Spleen (tissue), 11 donors: ENCODE measurements around the gene HMX1. TPM values are rescaled to one million over a fixed set of nuclear protein-coding genes. Genes with fewer than 3 reads are reported as not detected.

Experiments used
- DNase-seq: peaks from one replicate; pipeline ENCODE4 v3.0.0-alpha.2; 2020
- H3K27ac ChIP-seq, 8 donors: fragments of 200-600 bp; sonication (generic) in 7 of 8; 1 replicate in 4 of 8; 2 replicates in 4 of 8; pipeline versions ENCODE4 v1.5.0 to v1.8.0; 2016 to 2021; ENCODE audit warnings: inconsistent platforms in 4 of 8, mild to moderate bottlenecking in 4 of 8, moderate library complexity in 1 of 8
- H3K27me3 ChIP-seq, 7 donors: fragments of 200-600 bp; sonication (generic) in 6 of 7; replicated peaks in 1 of 7; 1 replicate in 4 of 7; 2 replicates in 3 of 7; pipeline versions ENCODE4 v1.5.0 to v1.8.0; 2016 to 2021; ENCODE audit warnings: inconsistent platforms in 3 of 7, mild to moderate bottlenecking in 1 of 7
- H3K36me3 ChIP-seq, 6 donors: fragments of 200-600 bp; sonication (generic) in 5 of 6; 1 replicate in 4 of 6; 2 replicates in 2 of 6; pipeline versions ENCODE4 v1.5.0 to v1.8.0; 2016 to 2021; ENCODE audit warnings: inconsistent platforms in 2 of 6
- H3K4me1 ChIP-seq, 6 donors: fragments of 200-600 bp; sonication (generic) in 5 of 6; 1 replicate in 3 of 6; 2 replicates in 3 of 6; pipeline versions ENCODE4 v1.5.0 to v1.8.0; 2016 to 2021; ENCODE audit warnings: inconsistent platforms in 3 of 6
- H3K4me3 ChIP-seq, 8 donors: fragments of 200-600 bp; sonication (generic) in 7 of 8; 1 replicate in 4 of 8; 2 replicates in 4 of 8; pipeline versions ENCODE4 v1.5.0 to v1.8.0; 2016 to 2021; ENCODE audit warnings: inconsistent platforms in 4 of 8, mild to moderate bottlenecking in 4 of 8, moderate library complexity in 2 of 8
- H3K9me3 ChIP-seq, 8 donors: fragments of 200-600 bp; sonication (generic) in 7 of 8; 1 replicate in 4 of 8; 2 replicates in 4 of 8; pipeline versions ENCODE4 v1.5.0 to v1.8.0; 2016 to 2021; ENCODE audit warnings: inconsistent platforms in 4 of 8
- POLR2A ChIP-seq, 3 donors: fragments of 450-650 bp; IDR thresholded peaks; one replicate each; pipeline ENCODE4 v1.5.1; 2017; ENCODE audit warnings: antibody characterized with exemption in 3 of 3, mild to moderate bottlenecking in 1 of 3
- POLR2AphosphoS5 ChIP-seq, 3 donors: sonication (generic); formaldehyde crosslinking; IDR thresholded peaks; one replicate each; pipeline ENCODE4 v1.5.1; 2017; ENCODE audit warnings: antibody characterized with exemption in 3 of 3
- WGBS, 5 donors: extraction: QIAGEN DNeasy Blood & Tissue Kit in 3 of 5; methylation state at CpG; one replicate each; pipeline versions ENCODE4 v1.1.5 to v1.1.7; 2013 to 2018; 5-methylcytosine and 5-hydroxymethylcytosine counted together
- intact Hi-C: fragments of 100-400 bp; cut with DNase I; formaldehyde crosslinking; loops from one replicate; pipeline ENCODE4 v1.15.0; 2023; ENCODE audit warnings: low total_unique reads
- polyA plus RNA-seq, 3 donors: library from polyadenylated mRNA; stranded (reverse); fragments of 200-250 nt; gene quantifications; one replicate each; pipeline ENCODE4 v1.2.1, GENCODE V29; 2013
- total RNA-seq, 7 donors: library from RNA; depleted of rRNA in 3 of 7; stranded (reverse); fragments of >200 nt in 3 of 7; fragmentation: NEBNext Ultra II Directional in 4 of 7; extraction: Animal tissue kit (Norgen Biotek cat#: 25700) in 4 of 7; gene quantifications; one replicate each; pipeline versions ENCODE4 v1.1.0 to v1.2.1, GENCODE V29; 2016 to 2021
- TF ChIP-seq, protein P1 (sequence below), 11 experiments: fragments of 200-600 bp in 7 of 11; fragments of 450-650 bp in 4 of 11; sonication (generic) in 4 of 11; IDR thresholded peaks in 8 of 11; conservative IDR thresholded peaks in 3 of 11; 1 replicate in 7 of 11; 2 replicates in 4 of 11; pipeline versions ENCODE4 v1.4.0 to v1.8.0; 2016 to 2021; ENCODE audit warnings: antibody characterized with exemption in 11 of 11, inconsistent platforms in 4 of 11, mild to moderate bottlenecking in 1 of 11
- donor health status: healthy with polysubstance abuse.
- donor health status: DM: no; HTN: no; CAD: no; lungs with moderate emphysema.
- donor health status: DM: no; HTN: no; CAD: no.
- donor health status: Bipolar disorder and iron deficiency.
- donor health status: healthy.
- donor health status: DM: no; HTN: no; CAD: no.
- donor health status: DM: yes; HTN: yes; CAD: no.

The HMX1 gene
- total and polyA plus RNA-seq, 10 donors, result not detected

DNA sequence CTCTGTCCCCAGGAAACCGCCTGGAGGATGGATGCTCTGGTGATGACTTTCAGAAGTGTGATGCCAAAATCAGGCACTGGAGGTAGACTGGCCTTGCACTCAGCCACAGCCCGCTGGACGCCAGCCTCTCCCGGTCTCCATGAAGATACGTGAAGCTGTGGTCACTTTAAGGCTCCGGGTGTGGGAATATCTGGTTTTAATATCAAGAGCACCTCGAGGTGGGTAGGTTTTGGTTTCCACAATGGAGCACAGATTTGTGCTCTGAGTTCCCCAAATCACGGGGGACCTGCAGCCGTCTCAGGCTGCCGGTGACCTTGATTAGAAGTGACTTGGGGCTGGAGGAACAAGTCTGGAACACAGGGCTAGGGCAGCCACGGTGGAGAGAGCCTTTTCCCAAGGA, 6.8 kb upstream of the HMX1 start:
- TF ChIP-seq POLR2A (IDR thresholded peaks at IDR 0.05) (no peak), POLR2AphosphoS5 (IDR thresholded peaks at IDR 0.05) (no peak)
- TF ChIP-seq, protein P1, sequence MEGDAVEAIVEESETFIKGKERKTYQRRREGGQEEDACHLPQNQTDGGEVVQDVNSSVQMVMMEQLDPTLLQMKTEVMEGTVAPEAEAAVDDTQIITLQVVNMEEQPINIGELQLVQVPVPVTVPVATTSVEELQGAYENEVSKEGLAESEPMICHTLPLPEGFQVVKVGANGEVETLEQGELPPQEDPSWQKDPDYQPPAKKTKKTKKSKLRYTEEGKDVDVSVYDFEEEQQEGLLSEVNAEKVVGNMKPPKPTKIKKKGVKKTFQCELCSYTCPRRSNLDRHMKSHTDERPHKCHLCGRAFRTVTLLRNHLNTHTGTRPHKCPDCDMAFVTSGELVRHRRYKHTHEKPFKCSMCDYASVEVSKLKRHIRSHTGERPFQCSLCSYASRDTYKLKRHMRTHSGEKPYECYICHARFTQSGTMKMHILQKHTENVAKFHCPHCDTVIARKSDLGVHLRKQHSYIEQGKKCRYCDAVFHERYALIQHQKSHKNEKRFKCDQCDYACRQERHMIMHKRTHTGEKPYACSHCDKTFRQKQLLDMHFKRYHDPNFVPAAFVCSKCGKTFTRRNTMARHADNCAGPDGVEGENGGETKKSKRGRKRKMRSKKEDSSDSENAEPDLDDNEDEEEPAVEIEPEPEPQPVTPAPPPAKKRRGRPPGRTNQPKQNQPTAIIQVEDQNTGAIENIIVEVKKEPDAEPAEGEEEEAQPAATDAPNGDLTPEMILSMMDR (IDR thresholded peaks at IDR 0.05 in 8 of 11, conservative IDR thresholded peaks at IDR 0.05 in 3 of 11), result no peak
- H3K27me3 ChIP-seq, result peaks cover 2 to 99% (median 54%) of the 10 kb centered on the region in 7 donors
- no peaks in the 10 kb centered on the region for H3K36me3 ChIP-seq
- no peak overlapping the region for H3K4me3 ChIP-seq
- H3K27ac ChIP-seq, result no peak overlapping the region
- intact Hi-C loops, result no loop called here
- H3K4me1 ChIP-seq, result peaks cover 0 to 7% (median 2%) of the 10 kb centered on the region in 6 donors
- WGBS, 5 donors, result 19 to 28% (median 22%) methylated on average over 11 of the region's 11 CpGs
- DNase-seq, result no peak
- peaks cover 0 to 13% (median 0%) of the 10 kb centered on the region in 8 donors for H3K9me3 ChIP-seq

DNA sequence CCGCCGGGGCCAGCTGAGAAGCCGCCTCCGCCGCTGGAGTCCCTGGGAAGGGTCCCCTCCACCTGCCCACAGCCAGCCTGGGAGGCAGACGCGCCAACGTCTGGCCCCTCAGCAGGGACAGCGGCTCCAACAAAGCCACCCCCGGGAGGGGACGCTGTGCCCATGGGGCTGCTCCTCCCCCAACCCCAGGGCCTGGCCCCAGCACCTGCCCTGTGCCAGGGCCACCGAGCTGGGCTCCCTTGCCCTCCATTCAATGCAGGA, 6.1 kb upstream of the HMX1 start:
- Histone ChIP-seq H3K27ac (no peak overlapping the region), H3K36me3 (no peaks in the 10 kb centered on the region), H3K27me3 (peaks cover 2 to 100% (median 61%) of the 10 kb centered on the region in 7 donors), H3K4me3 (no peak overlapping the region), H3K4me1 (peaks cover 0 to 11% (median 2%) of the 10 kb centered on the region in 6 donors), H3K9me3 (peaks cover 0 to 13% (median 0%) of the 10 kb centered on the region in 8 donors)
- TF ChIP-seq, protein P1 (IDR thresholded peaks at IDR 0.05 in 8 of 11, conservative IDR thresholded peaks at IDR 0.05 in 3 of 11), result no peak
- no peak for DNase-seq
- WGBS, 5 donors, result 0 to 11% (median 4%) methylated on average over 3 to 12 of the region's 12 CpGs
- intact Hi-C loops, result no loop called here

DNA sequence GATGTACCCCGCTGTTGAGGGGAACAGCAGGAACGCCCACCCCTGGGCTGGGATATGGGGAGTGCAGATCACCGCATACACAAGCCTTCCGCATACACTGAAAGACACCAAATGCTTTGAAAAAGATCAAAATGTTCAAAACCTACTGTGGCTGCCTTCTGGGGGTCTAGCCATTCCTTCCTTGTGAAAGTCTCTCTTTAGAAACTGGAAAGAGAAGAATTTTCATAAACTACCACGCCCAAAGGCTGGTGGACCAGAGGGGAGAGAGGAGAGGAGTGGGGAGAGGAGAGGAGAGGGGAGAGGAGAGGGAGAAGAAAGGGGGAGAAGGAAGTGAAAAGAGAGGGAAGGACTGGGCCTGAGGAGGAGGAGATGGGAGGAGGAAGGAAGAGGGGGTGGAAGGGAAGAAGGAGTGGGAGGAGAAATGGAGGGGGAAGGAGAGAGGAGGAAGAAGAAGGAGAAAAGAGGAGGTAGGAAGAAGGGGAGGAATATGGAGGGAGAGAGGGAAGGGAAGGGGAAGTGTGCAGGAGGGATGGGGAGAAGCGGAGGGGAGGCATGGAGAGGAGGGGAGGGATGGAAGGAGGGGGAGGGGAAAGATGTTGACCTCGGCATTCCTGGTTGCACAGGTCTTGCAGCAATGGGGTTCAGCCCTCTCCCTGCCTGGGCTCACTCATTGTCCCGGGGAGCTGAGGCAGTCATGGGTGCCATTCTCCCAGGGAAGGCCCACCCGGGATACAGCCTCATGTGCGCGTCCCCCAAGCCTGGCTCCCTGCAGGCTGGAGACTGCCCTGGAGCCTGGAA, 5.5 kb upstream of the HMX1 start:
- no peak for TF ChIP-seq POLR2AphosphoS5 (IDR thresholded peaks at IDR 0.05)
- TF ChIP-seq, protein P1 (IDR thresholded peaks at IDR 0.05 in 8 of 11, conservative IDR thresholded peaks at IDR 0.05 in 3 of 11), result no peak
- no peak for TF ChIP-seq POLR2A (IDR thresholded peaks at IDR 0.05)
- no peak overlapping the region for H3K27ac ChIP-seq
- 5 to 15% (median 11%) methylated on average over 10 to 11 of the region's 11 CpGs for WGBS, 5 donors
- H3K36me3 ChIP-seq, result no peaks in the 10 kb centered on the region
- intact Hi-C loops, result no loop called here
- H3K4me3 ChIP-seq, result no peak overlapping the region
- H3K27me3 ChIP-seq, result peaks cover 5 to 100% (median 64%) of the 10 kb centered on the region in 7 donors
- peaks cover 0 to 16% (median 4%) of the 10 kb centered on the region in 6 donors for H3K4me1 ChIP-seq
- no peak for DNase-seq
- H3K9me3 ChIP-seq, result peaks cover 0 to 13% (median 0%) of the 10 kb centered on the region in 8 donors

DNA sequence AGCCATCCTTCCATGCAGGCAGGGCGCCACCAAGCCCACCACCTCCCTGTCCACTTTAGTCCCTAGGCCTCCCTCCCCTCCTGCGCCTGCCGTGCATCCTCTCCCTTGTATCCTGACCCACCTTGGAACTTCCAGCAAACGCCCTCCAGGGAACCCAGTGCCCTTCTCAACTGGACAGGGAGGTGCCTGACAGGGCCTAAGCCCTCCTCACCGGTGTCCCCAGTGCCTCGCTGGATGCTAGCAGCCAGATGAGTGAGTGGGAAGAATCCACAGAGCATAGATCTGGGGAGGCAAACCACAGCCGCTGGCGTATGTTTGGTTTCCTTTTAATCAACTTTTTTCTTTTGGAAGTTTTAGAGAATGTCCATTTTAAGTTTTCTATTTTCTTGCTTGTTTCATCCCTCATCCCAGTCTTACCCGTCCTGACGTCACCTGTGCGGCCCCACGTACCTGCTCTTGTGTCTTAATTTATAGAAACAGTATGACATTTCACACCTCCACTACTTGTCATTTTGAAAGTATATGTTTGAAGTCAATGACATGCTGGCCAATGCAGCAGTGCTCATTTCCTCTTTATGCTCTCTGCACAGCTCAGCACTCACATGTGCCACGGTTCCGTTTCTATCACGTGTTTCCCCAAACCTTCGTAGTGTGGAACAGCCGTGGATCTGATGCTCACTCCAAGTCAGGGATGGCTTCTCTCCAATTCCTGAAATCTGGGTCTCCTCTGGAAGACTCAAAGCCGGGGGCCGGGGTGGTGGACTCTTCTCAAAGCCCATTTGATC, 3.4 kb upstream of the HMX1 start:
- WGBS, 5 donors, result 12 to 19% (median 17%) methylated on average over 19 of the region's 19 CpGs
- TF ChIP-seq, protein P1 (IDR thresholded peaks at IDR 0.05 in 8 of 11, conservative IDR thresholded peaks at IDR 0.05 in 3 of 11), result no peak
- no peak for TF ChIP-seq POLR2AphosphoS5 (IDR thresholded peaks at IDR 0.05)
- no peak for TF ChIP-seq POLR2A (IDR thresholded peaks at IDR 0.05)
- DNase-seq, result no peak
- Histone ChIP-seq H3K4me3 (no peak overlapping the region), H3K27ac (no peak overlapping the region), H3K36me3 (no peaks in the 10 kb centered on the region), H3K4me1 (peaks cover 0 to 28% (median 10%) of the 10 kb centered on the region in 6 donors), H3K9me3 (peaks cover 0 to 13% (median 0%) of the 10 kb centered on the region in 8 donors), H3K27me3 (peaks cover 5 to 100% (median 74%) of the 10 kb centered on the region in 7 donors)
- intact Hi-C loops, result no loop called here
